Measurements from ENCODE around the gene SORL1-AS1.

The SORL1-AS1 gene

DNA sequence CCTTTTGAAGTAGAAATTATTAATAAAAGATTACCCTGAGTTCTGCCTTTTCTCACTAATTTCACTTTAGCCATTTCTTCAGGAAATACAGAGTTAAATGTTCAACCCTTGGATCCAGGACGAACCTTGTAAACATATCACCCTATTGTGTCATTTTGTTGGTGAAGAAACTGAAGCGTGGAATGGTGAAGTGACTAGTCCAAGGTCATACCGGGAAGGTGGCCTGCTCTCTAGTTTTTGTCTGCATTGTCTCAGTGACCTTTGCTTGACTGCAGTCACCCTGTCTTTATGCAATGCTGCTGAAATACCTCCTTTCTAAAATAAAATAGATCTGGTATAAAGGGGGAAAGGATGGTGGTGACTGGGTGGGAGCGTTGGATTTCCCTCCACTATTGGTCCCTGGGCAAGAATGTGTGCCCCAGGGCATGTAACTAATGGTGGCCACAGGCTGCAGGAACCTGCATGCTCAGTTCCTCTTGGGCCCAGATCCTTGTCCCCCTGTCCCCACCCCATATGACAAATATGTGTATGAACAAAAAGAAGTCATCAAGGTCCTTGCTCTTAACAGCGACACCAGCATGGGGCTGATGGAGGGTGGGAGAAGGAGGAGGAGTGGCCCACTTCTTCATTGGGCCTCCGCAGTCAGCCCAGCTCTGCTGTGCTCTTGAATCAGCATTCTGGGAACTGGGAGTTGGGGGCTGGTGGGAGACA, 977 bp upstream of the SORL1-AS1 start:
- Histone ChIP-seq H3K4me3 (no peak overlapping the region), H3K36me3 (no peaks in the 10 kb centered on the region), H3K27me3 (no peaks in the 10 kb centered on the region), H3K4me1 (peaks cover 0 to 16% of the 10 kb centered on the region in 2 donors), H3K27ac (no peak overlapping the region), H3K9me3 (no peaks in the 10 kb centered on the region)
- DNase-seq (ENCODE audit: low spot score): no peak
- no peak for TF ChIP-seq CTCF (IDR thresholded peaks at IDR 0.05)

- Histone ChIP-seq H3K27ac (peak within 1 kb of the TSS; percentile 18 to 42), H3K4me1 (peaks cover 0 to 16% of the 10 kb centered on the region in 2 donors), H3K36me3 (no peaks in the 10 kb centered on the region), H3K27me3 (no peaks in the 10 kb centered on the region), H3K9me3 (no peaks in the 10 kb centered on the region), H3K4me3 (peak within 1 kb of the TSS; percentile 69 to 78)
- DNase-seq (ENCODE audit: low spot score): peak; percentile 62
- TF ChIP-seq CTCF (IDR thresholded peaks at IDR 0.05): peak; percentile 34 to 69
These were observed 670 bp downstream of the SORL1-AS1 start, which contains the start of gene SORL1 for GRCh38 chr11:121451986-121452608. SORL1 (plus strand) TSS chr11:121452314; CDS start chr11:121452332, 18 bp downstream.

DNA sequence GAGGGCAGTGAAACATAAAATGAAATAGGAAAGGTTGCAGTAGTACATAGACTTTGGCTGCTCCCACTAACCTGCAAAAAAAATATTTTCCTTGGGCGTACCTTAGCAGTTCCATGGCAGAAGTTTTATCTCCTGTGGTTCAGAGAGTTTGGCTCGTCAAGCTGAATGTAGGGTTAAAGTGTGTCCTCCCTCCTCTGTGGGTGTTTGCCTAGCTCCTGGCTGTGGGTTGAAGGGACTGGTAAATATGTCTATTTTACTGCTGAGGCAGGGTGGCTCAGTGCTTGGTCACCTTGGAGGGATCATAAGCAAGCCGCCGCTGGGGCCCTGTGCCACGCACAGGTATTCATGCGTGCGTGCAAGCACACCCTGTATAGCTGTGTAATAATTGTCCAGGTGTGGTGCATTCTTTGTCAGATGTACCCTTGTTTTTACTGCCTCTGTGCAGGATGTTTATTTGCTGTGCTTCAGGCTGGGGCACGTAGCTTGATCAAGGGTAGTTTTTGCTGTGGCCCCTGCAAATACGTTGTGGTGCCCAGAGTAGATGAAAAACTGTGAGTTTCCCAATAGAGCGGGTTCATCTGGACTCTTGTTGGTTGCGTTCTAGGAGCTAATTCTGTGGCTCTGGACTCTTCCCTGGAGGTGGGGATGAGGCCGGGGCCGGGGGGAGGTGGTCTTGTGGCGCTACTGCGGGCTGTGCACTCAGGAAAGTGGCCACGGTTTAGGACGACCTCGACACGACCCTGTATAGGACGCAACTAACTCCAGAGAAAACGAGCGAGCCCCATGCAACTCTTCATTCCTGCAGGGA, 1.4 kb downstream of the SORL1-AS1 start:
- Histone ChIP-seq H3K27me3 (no peaks in the 10 kb centered on the region), H3K36me3 (no peaks in the 10 kb centered on the region), H3K27ac (peak overlapping the region in 1 of 2 donors; percentile 18), H3K4me1 (peaks cover 0 to 16% of the 10 kb centered on the region in 2 donors), H3K4me3 (peak overlapping the region; percentile 69 to 78), H3K9me3 (no peaks in the 10 kb centered on the region)
- no peak for TF ChIP-seq CTCF (IDR thresholded peaks at IDR 0.05)
- DNase-seq (ENCODE audit: low spot score): no peak

GRCh38 chr11:121450401-121450800, 2.4 kb downstream of the SORL1-AS1 start:
- DNase-seq (ENCODE audit: low spot score): no peak
- H3K4me3 ChIP-seq: no peak overlapping the region

DNA sequence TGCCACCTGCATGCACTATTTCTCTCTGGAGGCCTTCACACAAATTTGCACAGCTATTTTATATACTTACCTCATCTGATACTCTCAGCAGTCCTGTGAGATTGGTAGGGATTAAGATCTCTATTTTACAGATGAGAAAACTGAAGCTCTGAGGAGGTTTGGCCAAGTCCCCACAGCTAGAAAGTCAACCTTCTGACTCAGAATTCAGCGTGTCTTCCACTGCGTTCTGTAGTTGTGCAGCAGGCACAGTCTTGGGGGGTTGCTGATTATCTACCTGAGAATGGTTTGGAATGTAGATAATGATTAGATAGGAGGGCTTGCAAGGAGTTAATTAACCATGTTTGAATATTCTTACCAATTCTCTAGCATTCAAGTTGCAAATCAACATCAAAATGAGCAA, 3.1 kb downstream of the SORL1-AS1 start:
- Histone ChIP-seq H3K27me3 (no peaks in the 10 kb centered on the region), H3K4me3 (no peak overlapping the region), H3K9me3 (no peaks in the 10 kb centered on the region), H3K4me1 (peaks cover 0 to 16% of the 10 kb centered on the region in 2 donors), H3K27ac (no peak overlapping the region), H3K36me3 (no peaks in the 10 kb centered on the region)
- TF ChIP-seq CTCF (IDR thresholded peaks at IDR 0.05): no peak
- no peak for DNase-seq (ENCODE audit: low spot score)

More at GRCh38 chr11:121450401-121450800, 2.4 kb downstream of the SORL1-AS1 start:
- H3K27me3 ChIP-seq: no peaks in the 10 kb centered on the region
- no peak for TF ChIP-seq CTCF (IDR thresholded peaks at IDR 0.05)
- peaks cover 0 to 16% of the 10 kb centered on the region in 2 donors for H3K4me1 ChIP-seq
- H3K27ac ChIP-seq: no peak overlapping the region
- no peaks in the 10 kb centered on the region for H3K36me3 ChIP-seq
- H3K9me3 ChIP-seq: no peaks in the 10 kb centered on the region

Measured in right atrium auricular region (tissue), 2 donors.